GM21717 (cell line): ENCODE data around the gene GIPC2.
"Not testable (repeated sequence)": the region's sequence is repeated elsewhere in the genome, so short reads cannot be mapped to it uniquely, and the experiment has no call there.

Source experiments
- ATAC-seq: cut with Tn5 transposase; IDR thresholded peaks from one replicate; pipeline ENCODE4 v1.9.1; 2021; ENCODE audit warnings: mild to moderate bottlenecking, moderate library complexity; ENCODE audit not compliant: unreplicated experiment

The GIPC2 gene, protein sequence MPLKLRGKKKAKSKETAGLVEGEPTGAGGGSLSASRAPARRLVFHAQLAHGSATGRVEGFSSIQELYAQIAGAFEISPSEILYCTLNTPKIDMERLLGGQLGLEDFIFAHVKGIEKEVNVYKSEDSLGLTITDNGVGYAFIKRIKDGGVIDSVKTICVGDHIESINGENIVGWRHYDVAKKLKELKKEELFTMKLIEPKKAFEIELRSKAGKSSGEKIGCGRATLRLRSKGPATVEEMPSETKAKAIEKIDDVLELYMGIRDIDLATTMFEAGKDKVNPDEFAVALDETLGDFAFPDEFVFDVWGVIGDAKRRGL

DNA sequence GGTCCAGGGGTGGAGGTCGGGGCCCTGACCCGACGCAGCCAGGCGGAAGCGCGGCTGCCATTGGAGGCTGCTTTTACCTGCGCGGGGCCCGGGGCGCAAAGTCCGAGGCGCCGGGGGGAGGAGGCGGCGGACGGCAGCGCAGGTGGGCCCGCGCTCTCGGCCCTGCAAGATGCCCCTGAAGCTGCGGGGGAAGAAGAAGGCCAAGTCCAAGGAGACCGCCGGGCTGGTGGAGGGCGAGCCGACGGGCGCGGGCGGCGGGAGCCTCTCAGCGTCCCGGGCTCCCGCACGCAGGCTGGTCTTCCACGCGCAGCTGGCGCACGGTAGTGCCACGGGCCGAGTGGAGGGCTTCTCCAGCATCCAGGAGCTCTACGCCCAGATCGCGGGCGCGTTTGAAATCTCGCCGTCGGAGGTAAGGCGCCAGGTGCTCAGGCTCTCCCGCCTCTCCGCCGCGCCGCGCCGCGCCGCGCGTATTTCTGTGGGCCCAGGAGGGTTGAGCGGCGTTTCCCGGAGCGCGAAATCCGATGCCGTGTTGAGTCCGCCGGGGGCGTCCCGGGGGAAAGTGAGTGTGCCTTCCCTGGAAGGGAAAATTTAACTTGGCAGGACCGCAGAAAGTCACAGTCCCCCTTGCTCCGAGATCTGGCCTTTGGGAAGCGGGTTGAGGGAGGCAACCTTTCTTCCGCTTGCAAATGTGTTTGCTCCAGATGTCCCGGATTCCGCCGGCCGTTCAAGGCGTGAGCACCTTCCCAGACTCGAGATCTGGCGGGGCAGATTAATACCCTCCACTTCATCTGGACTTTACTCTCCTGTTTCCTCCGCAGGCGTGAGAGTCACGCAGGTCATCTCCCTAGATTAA, at the start of gene GIPC2:
TSS of gene GIPC2 (plus strand) at position 41 of the 853 bp plus-strand sequence. CDS start at position 170, 129 bp downstream.
- ATAC-seq, result no peak

DNA sequence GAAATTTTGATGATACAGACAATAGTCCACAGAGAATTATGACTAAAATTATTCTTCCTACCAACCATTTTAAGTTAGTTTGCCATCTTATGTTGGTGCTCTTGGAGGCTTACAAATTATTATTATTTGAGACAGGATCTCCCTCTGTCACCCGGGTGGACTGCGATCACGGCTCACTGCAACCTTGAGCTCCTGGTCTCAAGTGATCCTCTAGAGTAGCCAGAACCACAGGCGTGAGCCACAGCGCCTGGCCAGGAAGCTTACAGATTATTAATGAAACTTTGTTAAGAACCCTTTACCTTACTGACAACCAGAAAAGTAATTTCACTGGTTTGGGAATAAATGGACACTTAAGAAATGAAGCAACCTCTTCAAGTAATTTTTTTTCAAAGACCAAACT, 49.0 kb upstream of the GIPC2 start:
- ATAC-seq, result no peak

- ATAC-seq, result not testable (repeated sequence)
Observed at GRCh38 chr1:78000536-78000935, 45.2 kb upstream of the GIPC2 start.

- ATAC-seq, result no peak
Observed at GRCh38 chr1:78003070-78003746, 42.6 kb upstream of the GIPC2 start.

DNA sequence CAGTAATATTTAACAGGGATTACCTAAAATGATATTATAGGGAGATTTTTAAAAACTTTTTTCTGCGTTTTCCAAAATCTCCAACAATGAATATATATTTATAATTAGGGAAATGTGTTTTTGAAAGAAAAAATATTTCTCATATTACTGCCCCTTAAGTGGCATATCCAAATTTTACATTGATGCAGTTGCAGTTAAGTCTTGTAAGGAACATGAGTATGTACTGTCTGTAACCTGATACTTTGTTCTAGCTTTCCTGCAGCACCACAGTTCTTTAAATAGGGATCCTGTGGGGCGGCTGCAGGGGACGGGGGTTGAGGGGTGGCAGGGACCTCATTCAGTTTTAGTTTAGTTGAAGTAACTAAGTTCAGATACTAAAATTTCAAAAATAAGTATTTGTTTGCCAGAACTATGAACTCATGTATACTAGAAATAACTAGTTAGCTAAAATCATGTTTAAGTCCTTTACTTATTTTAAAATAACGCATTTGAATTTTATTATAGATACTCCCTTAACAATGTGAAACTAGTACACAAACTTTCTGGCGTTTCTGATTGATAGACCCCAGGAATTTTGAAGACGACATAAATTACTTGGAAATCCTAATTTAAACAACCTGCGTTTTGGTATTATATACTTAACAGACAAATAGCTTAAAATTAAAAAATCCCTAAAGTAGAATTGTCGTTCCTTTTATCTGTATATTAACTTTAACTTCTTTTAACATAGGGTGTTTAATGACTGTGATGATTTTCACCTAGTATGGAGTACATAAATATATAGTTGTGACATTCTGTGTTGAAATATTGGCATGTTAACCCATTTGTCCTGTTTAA, 41.7 kb upstream of the GIPC2 start:
- peak; percentile 49 for ATAC-seq

- peak; percentile 99 for ATAC-seq
Observed at GRCh38 chr1:78004719-78005447, 40.9 kb upstream of the GIPC2 start, which contains the start of gene DNAJB4. DNAJB4 (plus strand) TSS chr1:78004939; CDS start chr1:78005111, 172 bp downstream.

- no peak for ATAC-seq
Observed at GRCh38 chr1:78005448-78005722, 40.4 kb upstream of the GIPC2 start.

DNA sequence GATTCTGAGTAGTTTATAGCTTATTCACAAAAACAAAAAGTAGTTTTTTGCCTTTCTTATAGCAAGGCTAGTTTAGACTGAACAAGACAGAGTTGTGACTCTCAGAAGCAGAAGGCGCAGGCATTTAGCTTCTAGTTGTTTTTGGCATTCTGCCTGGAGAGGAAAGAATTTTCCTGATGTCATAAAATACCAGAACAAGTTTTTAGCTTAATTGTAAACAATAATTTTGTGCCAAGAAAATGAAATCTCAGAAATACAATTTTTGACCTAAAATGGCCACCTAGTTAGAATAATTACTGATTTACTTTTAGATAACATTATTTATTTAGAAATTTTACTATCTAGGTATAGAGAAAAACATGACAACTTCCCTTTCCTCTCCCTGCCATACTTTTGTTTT, 40.0 kb upstream of the GIPC2 start:
- no peak for ATAC-seq

DNA sequence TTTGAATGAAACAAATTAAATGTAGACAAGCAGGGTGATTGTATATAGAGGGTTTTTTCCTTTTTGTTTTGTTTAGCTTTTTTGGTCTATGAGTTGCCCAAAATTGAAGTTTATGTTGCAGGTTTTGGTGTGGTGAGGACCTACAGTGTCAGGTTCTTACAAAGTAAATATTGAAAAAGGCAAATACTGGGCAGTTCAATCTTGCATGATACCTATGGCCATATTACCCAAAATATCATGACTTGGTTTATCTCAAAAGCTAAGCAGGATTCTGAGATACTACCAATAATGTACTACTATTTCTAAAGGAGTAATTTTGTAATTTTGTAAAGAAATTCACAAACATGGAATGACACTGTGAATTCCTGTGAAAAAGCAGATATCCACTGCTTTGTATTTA, 39.2 kb upstream of the GIPC2 start:
- no peak for ATAC-seq

GRCh38 chr1:78007677-78008341, 38.0 kb upstream of the GIPC2 start:
- no peak for ATAC-seq

GRCh38 chr1:78009276-78009675, 36.5 kb upstream of the GIPC2 start:
- no peak for ATAC-seq

DNA sequence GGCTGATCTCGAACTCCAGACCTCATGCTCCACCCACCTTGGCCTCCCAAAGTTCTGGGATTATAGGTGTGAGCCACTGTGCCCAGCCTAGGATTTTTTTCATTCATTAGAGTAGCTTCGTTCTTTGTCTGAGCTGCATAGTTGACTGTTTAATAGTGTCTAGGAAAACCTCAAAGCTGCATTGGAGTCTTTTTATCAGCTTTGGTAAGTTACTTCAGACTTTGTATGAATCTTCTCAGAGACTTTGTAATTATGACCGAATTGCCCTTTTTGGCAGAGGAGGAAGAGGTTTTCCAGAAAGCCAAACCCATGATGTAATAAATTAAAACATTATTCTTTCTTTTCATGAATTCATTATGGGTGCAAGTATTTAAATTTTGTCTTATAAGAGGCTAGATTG, 35.9 kb upstream of the GIPC2 start:
- ATAC-seq, result no peak

- ATAC-seq, result no peak
Observed at GRCh38 chr1:78011050-78011449, 34.7 kb upstream of the GIPC2 start.

- ATAC-seq, result no peak
Observed at GRCh38 chr1:78015148-78015547, 30.6 kb upstream of the GIPC2 start.

DNA sequence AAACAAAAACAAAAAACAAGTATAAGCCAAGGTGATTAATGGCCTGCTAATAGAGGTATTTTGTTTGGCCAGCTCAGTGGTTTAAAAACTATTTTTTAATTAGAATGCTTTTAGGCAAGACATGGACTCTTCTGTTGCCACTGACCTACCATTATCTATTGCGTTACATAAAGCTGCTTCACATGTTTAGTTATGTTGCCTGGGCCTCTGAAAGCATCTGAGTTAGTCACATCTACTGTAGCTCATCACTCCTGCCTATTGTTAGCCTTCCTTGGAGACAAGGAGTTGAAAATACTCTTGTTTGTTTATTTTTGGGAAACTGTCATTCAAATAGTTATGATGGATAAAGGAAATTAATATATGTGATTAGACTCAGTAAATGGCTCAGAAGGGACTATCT, 26.7 kb upstream of the GIPC2 start:
- ATAC-seq, result no peak

- not testable (repeated sequence) for ATAC-seq
Observed at GRCh38 chr1:78021134-78021533, 24.6 kb upstream of the GIPC2 start.

- no peak for ATAC-seq
Observed at GRCh38 chr1:78029793-78030192, 16.0 kb upstream of the GIPC2 start.

GRCh38 chr1:78032996-78033796, 12.6 kb upstream of the GIPC2 start:
- ATAC-seq, result no peak

DNA sequence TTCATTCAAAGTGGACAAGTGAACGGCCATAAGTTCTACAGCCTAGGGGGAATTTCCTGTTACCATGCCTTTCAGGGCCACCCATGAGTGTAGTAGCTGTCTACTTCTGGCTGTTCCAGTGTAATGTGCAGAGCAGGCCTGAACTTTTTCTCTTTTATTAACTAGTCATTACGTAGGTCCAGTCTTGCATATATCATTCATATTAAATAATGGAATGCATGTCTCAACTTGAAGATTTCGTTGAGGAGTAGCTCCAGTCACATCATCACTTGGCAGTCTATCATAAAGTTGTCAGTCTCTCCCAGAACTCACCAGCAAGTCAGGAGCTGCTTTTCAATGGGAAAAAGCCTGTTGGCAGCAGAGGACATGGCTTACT, 12.0 kb upstream of the GIPC2 start:
- no peak for ATAC-seq
